ENCODE results near the gene RUFY4. TPM values are rescaled to one million over a fixed set of nuclear protein-coding genes. Genes with fewer than 3 reads are reported as not detected.

RUFY4 gene
- total and polyA plus RNA-seq, 2 of the 13 experiments (the other 11 are each of a cell fraction or from before 2014, with no cell fraction given), result not detected

DNA sequence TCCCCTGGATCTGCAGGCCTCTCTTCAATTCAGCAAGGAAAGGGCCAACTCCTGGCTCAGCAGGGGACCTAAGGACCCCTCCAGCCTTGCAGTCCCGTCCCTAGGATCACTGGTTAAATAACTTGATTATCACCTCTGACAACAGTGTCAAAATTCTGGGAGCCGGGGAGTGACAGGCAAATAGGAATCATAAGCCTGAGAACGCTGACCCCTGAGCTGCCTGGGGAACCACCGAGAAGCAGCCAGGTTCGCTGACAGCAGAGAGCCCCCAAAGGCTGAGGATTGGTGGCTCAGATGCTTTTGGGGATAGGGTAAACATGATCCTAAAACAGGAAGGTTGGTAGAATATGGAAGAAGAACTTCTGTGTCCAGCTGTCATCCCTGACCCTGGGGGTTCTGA, 48.8 kb upstream of the RUFY4 start (continued):
- TF ChIP-seq ZNF460 (CRISPR knock-in tag; IDR thresholded peaks at IDR 0.05; ENCODE audit: borderline replicate concordance) (no peak), GLI4 (CRISPR knock-in tag; IDR thresholded peaks at IDR 0.05; ENCODE audit: borderline replicate concordance) (no peak)

- POLR2A ChIA-PET, result no interaction called here
- no peaks in the 10 kb centered on the region for H3K36me3 ChIP-seq (replicated peaks in 1 of 2; ENCODE audit: control insufficient read depth in 1 of 2, insufficient read depth in 2 of 2, low read length in 2 of 2)
- ATAC-seq, result no peak
Observed at GRCh38 chr2:218020966-218021535, 48.0 kb upstream of the RUFY4 start.

More at GRCh38 chr2:218020966-218021535, 48.0 kb upstream of the RUFY4 start:
- WGBS (ENCODE audit: low lambda C conversion rate), result 9% methylated on average over 6 of the region's 6 CpGs
- Histone ChIP-seq H3K9ac (ENCODE audit: insufficient read depth, low read depth, low read length) (no peak overlapping the region), H3K9me3 (ENCODE audit: low read length) (no peaks in the 10 kb centered on the region), H3K27me3 (ENCODE audit: control insufficient read depth in 1 of 2, insufficient read depth in 2 of 2, low read length in 2 of 2) (peaks cover 3 to 51% of the 10 kb centered on the region in 2 experiments; a peak in 4 of 5 replicates), H2AFZ (ENCODE audit: low read length) (no peak overlapping the region), H3K4me1 (ENCODE audit: insufficient read depth, low read length) (no peaks in the 10 kb centered on the region), H3K4me2 (ENCODE audit: low read depth, low read length) (no peak overlapping the region), H3K79me2 (ENCODE audit: insufficient read depth, low read length) (no peaks in the 10 kb centered on the region), H3K4me3 (replicated peaks in 1 of 3; ENCODE audit: insufficient read depth in 1 of 3, low read depth in 2 of 3, low read length in 3 of 3) (no peak overlapping the region), H4K20me1 (ENCODE audit: insufficient read depth, low read length) (no peaks in the 10 kb centered on the region), H3K27ac (ENCODE audit: extremely low read length, insufficient read depth, low read length) (no peak overlapping the region)
- in situ Hi-C loops (cut with HindIII; ENCODE audit: extremely low pct_ligation_motif_present, low pct_unique_long_range_greater_than_20kb), result no loop called here
- no peak for DNase-seq (ENCODE audit: low spot score)
- no TSS peak for BruUV-seq (replicated peaks)
- CTCF ChIA-PET (ENCODE audit: low intra/inter-chr PET ratio, low total read pairs), result no interaction called here
- TF ChIP-seq ZNF790 (CRISPR knock-in tag; IDR thresholded peaks at IDR 0.05; ENCODE audit: borderline replicate concordance), result no peak
- TF ChIP-seq, protein P1, sequence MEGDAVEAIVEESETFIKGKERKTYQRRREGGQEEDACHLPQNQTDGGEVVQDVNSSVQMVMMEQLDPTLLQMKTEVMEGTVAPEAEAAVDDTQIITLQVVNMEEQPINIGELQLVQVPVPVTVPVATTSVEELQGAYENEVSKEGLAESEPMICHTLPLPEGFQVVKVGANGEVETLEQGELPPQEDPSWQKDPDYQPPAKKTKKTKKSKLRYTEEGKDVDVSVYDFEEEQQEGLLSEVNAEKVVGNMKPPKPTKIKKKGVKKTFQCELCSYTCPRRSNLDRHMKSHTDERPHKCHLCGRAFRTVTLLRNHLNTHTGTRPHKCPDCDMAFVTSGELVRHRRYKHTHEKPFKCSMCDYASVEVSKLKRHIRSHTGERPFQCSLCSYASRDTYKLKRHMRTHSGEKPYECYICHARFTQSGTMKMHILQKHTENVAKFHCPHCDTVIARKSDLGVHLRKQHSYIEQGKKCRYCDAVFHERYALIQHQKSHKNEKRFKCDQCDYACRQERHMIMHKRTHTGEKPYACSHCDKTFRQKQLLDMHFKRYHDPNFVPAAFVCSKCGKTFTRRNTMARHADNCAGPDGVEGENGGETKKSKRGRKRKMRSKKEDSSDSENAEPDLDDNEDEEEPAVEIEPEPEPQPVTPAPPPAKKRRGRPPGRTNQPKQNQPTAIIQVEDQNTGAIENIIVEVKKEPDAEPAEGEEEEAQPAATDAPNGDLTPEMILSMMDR (CRISPR knock-in tag; IDR thresholded peaks at IDR 0.05), result peak; percentile 36
- intact Hi-C loops (cut with micrococcal nuclease; ENCODE audit: unreplicated experiment), result no loop called here
- FAIRE-seq, result no peak
